ENCODE measurements around the gene PRR5.

PRR5 gene, protein sequence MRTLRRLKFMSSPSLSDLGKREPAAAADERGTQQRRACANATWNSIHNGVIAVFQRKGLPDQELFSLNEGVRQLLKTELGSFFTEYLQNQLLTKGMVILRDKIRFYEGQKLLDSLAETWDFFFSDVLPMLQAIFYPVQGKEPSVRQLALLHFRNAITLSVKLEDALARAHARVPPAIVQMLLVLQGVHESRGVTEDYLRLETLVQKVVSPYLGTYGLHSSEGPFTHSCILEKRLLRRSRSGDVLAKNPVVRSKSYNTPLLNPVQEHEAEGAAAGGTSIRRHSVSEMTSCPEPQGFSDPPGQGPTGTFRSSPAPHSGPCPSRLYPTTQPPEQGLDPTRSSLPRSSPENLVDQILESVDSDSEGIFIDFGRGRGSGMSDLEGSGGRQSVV

DNA sequence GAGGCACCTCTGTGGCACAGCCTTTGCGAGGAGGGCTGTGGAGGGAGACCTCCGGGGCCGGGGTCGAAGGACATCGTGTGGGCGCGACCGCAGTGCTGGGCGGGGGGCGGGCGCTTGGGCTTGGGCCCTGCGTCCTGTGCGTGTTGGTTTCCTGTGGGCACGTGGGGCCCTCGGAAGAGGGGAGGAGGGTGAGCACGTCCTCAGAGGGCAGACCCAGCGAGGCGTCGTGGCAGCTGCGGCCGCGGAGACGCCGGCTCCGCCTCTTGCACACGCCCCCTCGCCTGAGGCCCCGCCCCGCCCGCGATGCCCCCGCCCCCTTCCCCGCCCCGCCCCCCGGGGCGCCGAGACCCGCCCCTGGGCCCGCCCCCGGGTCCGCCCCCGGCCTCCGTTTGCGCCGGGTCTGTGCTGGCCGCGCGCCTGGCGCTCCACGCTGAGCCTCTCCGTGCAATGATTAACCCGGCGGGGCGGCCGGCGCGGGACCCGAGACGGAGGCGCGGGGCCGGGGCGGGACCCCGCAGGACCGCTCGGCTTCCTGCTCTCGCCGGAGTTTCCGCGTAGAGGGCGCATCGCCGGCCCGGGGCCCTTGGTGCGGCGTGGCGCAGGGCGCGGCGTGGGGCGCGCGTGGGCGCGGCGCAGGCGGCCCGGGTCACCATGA lies at the start of gene PRR5:
Gene PRR5, plus strand, starts transcription at position 381 of the 655 bp plus-strand sequence. Its CDS starts 271 bp downstream, at position 652.
- TF ChIP-seq, protein P1, sequence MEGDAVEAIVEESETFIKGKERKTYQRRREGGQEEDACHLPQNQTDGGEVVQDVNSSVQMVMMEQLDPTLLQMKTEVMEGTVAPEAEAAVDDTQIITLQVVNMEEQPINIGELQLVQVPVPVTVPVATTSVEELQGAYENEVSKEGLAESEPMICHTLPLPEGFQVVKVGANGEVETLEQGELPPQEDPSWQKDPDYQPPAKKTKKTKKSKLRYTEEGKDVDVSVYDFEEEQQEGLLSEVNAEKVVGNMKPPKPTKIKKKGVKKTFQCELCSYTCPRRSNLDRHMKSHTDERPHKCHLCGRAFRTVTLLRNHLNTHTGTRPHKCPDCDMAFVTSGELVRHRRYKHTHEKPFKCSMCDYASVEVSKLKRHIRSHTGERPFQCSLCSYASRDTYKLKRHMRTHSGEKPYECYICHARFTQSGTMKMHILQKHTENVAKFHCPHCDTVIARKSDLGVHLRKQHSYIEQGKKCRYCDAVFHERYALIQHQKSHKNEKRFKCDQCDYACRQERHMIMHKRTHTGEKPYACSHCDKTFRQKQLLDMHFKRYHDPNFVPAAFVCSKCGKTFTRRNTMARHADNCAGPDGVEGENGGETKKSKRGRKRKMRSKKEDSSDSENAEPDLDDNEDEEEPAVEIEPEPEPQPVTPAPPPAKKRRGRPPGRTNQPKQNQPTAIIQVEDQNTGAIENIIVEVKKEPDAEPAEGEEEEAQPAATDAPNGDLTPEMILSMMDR (IDR thresholded peaks at IDR 0.05): no peak

DNA sequence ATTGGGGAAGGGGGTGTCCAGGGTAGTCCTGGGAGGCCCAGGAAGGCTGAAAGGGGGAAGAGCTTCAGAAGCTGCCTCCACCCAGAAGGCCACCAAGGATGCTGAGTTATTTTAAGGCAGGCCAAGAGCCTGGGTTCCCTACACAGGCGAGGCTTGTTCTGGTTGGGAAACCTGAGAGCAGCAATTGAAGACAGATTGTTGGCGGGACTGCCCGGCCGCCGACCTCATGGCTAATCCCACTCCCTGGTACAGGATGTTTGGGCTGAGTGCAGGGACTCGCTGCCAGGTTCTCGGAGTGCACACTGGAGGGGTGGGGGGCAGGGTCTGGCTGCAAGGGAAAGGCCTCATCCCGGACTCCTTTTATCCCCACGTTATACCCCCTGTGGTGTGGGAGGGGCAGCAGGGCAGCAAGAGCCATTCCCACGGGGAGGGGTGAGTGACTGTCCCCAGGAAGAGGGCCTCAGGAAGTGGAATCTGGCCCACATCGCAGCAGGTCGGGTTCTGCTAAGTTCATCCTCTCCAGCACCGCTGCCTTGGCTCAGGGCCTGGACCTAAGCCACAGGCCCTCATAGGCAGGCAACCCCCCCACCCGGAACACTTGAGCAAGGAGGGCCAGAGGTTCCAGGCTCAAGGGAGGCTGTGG lies 43.6 kb upstream of the PRR5 start:
- TF ChIP-seq, protein P1 (IDR thresholded peaks at IDR 0.05): no peak

DNA sequence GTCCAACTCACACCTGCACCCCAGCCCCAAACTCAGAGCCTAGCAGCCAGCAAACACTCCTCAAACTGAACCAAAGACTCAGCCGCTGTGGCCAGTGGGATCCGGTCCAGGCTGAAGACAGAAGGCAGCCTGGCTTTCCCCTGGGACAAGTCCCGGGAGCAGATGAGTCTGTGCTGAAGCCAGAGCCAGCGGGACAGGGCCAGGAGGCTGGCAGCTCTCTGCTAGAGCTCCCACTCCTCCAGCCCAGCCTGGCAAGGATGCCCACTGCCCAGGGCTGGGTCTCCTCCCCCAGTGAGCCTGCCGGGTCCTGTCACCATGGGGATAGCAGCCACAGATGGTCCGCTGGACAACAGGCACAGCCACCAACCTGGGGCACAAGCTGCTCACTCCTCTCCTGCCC lies 42.9 kb upstream of the PRR5 start:
- TF ChIP-seq, protein P1 (IDR thresholded peaks at IDR 0.05): no peak

DNA sequence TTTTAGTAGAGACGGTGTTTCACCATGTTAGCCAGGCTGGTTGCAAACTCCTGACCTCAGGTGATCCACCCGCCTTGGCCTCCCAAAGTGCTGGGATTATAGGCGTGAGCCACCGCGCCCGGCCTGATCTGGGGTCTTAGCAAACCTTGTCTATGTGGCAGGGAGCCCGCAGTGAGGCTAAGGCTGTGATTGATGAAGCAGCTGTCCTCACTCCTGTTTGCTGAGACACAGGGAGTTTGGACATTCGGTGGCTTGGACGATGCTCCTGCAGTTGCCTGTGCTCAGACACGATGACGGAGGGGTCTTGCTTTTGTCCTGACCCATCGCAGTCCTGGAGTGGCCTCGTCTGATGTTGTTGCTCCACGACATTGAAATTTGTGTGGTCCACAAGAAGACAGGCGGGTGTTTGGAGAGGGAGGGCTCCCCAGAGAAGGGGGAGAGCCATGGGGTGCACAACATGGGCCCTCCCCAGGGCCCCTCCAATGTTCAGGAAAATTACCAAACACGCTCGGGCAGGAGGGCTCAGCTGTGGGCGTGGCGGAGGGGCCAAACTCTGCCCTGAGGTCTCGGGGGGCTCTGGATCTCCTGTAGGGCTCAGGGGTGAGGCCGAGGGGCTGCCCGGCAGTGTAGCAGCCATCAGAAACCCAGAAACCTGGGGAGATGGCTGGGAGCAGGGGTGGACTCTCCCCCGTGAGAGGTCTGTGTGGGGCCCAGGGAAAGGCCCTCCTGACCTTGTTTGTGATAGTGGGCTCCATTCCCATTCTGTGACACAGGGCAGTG lies 41.8 kb upstream of the PRR5 start:
- TF ChIP-seq, protein P1 (IDR thresholded peaks at IDR 0.05): no peak

DNA sequence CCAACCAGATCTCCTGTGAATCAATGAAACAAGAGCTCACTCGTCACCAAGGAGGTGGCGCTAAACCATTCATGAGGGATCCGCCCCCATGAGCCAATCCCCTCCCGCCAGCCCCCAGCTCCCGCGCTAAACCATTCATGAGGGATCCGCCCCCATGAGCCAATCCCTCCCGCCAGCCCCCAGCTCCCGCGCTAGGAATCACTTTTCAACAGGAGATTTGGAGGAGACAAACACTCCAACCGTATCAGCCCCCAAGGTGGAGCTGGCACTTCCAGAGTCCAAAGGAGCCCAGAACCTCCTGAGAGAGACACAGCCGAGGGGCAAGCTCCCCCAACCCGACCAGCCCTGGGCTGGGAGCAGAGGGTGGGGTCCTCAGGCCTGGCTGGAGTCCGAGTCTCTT lies 40.9 kb upstream of the PRR5 start:
- TF ChIP-seq, protein P1 (IDR thresholded peaks at IDR 0.05): no peak

DNA sequence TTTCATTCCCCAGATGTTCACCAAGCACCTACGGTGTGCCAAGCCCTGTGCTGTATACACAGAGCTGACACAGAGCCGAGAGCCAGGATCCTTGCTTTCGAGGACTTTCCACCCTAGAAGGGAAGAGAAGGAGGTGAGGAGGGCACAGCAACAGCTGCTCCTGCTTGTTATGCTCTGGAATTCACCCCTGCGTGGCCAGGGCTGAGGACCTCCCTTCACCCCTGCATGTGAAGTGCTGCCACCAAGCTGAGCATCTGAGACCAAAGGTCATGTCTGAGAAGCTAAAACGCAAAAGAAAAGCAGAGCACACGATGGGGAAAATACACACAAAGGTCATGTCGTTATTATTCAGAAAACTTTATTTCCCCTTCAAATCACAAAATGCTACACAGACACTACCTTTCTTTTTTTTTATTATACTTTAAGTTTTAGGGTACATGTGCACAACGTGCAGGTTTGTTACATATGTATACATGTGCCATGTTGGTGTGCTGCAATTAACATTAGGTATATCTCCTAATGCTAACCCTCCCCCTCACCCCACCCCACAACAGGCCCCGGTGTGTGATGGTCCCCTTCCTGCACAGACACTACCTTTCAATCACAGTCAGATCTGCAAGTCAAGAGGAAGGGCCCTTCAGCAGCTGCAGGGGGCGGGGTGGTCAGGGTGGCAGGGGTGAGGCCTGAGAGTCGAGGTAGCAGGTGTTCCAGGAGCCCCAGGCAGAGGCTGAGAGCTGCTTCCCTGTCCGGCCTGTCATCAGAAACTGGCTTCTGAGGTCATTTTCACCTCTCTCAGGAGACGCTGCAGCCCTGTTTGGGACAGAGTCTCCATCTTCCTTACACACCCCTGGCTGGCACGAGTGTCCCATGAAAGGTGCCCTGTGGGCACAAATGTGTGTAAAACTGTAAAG lies 40.1 kb upstream of the PRR5 start:
- TF ChIP-seq, protein P1 (IDR thresholded peaks at IDR 0.05): no peak
